NCI-H345 treated with DMSO at 0.1 percent for 48 hours (cell line): ENCODE data around the gene C2orf92.
A peak's percentile ranks its signal among the peaks of the same experiment; 100 is the strongest.

Source experiments
- DNase-seq: peaks from one replicate; lab custom pipeline; 2025; ENCODE audit not compliant: unreplicated experiment; lab: John Stamatoyannopoulos, UW

C2orf92 gene

GRCh38 chr2:97741251-97741650, 71.7 kb downstream of the C2orf92 start:
- DNase-seq = no peak

GRCh38 chr2:97741686-97742085, 72.2 kb downstream of the C2orf92 start:
- DNase-seq = no peak

GRCh38 chr2:97742381-97742847, 72.9 kb downstream of the C2orf92 start:
- DNase-seq = no peak

- no peak for DNase-seq
Measured at GRCh38 chr2:97743913-97744312, 74.4 kb downstream of the C2orf92 start.

- no peak for DNase-seq
Measured at GRCh38 chr2:97745474-97746174, 76.1 kb downstream of the C2orf92 start.

- no peak for DNase-seq
Measured at GRCh38 chr2:97747285-97747684, 77.8 kb downstream of the C2orf92 start.

- no peak for DNase-seq
Measured at GRCh38 chr2:97747716-97748115, 78.2 kb downstream of the C2orf92 start.

GRCh38 chr2:97749581-97749980, 80.1 kb downstream of the C2orf92 start:
- DNase-seq = no peak

- no peak for DNase-seq
Measured at GRCh38 chr2:97750017-97750416, 80.5 kb downstream of the C2orf92 start.

- peak; percentile 61 for DNase-seq
Measured at GRCh38 chr2:97751752-97752151, 82.2 kb downstream of the C2orf92 start.
